GM23338 (cell line): Measurements from ENCODE around the gene NOX5. TPM values are rescaled to one million over a fixed set of nuclear protein-coding genes. Genes with fewer than 3 reads are reported as not detected.

ENCODE experiments used
- ATAC-seq: fragments of 200-7000 bp; cut with Tn5 transposase; 3 replicates; pipeline ENCODE4 v1.9.1; 2020
- DNase-seq: peaks from one replicate; pipeline ENCODE4 v3.0.0-alpha.2; 2015; ENCODE audit warnings: low spot score
- H2AFZ ChIP-seq: fragments of 200-600 bp; sonication (generic); 2 replicates; pipeline ENCODE4 v1.8.0; 2016; ENCODE audit warnings: antibody characterized with exemption, mild to moderate bottlenecking, moderate library complexity
- H3F3A ChIP-seq: fragments of 200-600 bp; sonication (generic); replicated peaks from 2 replicates; pipeline ENCODE4 v1.8.0; 2017; ENCODE audit warnings: antibody characterized with exemption, mixed run types, low read depth
- H3K27ac ChIP-seq: fragments of 200-600 bp; sonication (generic); 2 replicates; pipeline ENCODE4 v1.6.1; 2016; ENCODE audit warnings: low read depth
- H3K27me3 ChIP-seq: fragments of 200-600 bp; sonication (generic); 2 replicates; pipeline ENCODE4 v1.8.0; 2016; ENCODE audit warnings: mild to moderate bottlenecking, mixed run types, moderate library complexity; ENCODE audit not compliant: insufficient read depth
- H3K36me3 ChIP-seq: fragments of 200-600 bp; sonication (generic); 2 replicates; pipeline ENCODE4 v1.8.0; 2016; ENCODE audit warnings: mild to moderate bottlenecking; ENCODE audit not compliant: insufficient read depth
- H3K4me1 ChIP-seq: fragments of 200-600 bp; sonication (generic); 2 replicates; pipeline ENCODE4 v1.8.0; 2016; ENCODE audit warnings: mild to moderate bottlenecking, moderate library complexity; ENCODE audit not compliant: insufficient read depth
- H3K4me2 ChIP-seq: fragments of 200-600 bp; sonication (generic); 2 replicates; pipeline ENCODE4 v1.7.1; 2017; ENCODE audit warnings: mixed run types
- H3K4me3 ChIP-seq: fragments of 200-600 bp; sonication (generic); 2 replicates; pipeline ENCODE4 v1.6.1; 2016; ENCODE audit warnings: mixed run types
- H3K79me2 ChIP-seq: fragments of 200-600 bp; sonication (generic); replicated peaks from 2 replicates; pipeline ENCODE4 v1.8.0; 2017; ENCODE audit warnings: mild to moderate bottlenecking; ENCODE audit not compliant: insufficient read depth
- H3K9me2 ChIP-seq: fragments of 200-600 bp; sonication (generic); 2 replicates; pipeline ENCODE4 v1.8.0; 2017; ENCODE audit not compliant: insufficient read depth
- H4K20me1 ChIP-seq: fragments of 200-600 bp; sonication (generic); replicated peaks from 2 replicates; pipeline ENCODE4 v1.8.0; 2017; ENCODE audit warnings: mild to moderate bottlenecking; ENCODE audit not compliant: insufficient read depth
- H3K27ac Mint-ChIP-seq: 2 replicates; pipeline ENCODE4 v1.8.0; 2020; ENCODE audit warnings: inconsistent platforms, mild to moderate bottlenecking, moderate library complexity, mixed read lengths
- H3K27me3 Mint-ChIP-seq: 3 replicates; pipeline ENCODE4 v1.8.0; 2022; ENCODE audit warnings: low read depth, mild to moderate bottlenecking, moderate library complexity, mixed read lengths, inconsistent platforms; ENCODE audit not compliant: insufficient read depth, poor library complexity
- H3K36me3 Mint-ChIP-seq: 3 replicates; pipeline ENCODE4 v1.8.0; 2021; ENCODE audit warnings: low read depth, mild to moderate bottlenecking, inconsistent platforms, moderate library complexity, mixed read lengths
- H3K4me1 Mint-ChIP-seq: 3 replicates; pipeline ENCODE4 v1.8.0; 2020; ENCODE audit warnings: mild to moderate bottlenecking, inconsistent platforms, mixed read lengths
- H3K4me3 Mint-ChIP-seq: 3 replicates; pipeline ENCODE4 v1.8.0; 2021; ENCODE audit warnings: moderate library complexity, mild to moderate bottlenecking, inconsistent platforms, mixed read lengths
- H3K9me3 Mint-ChIP-seq: 3 replicates; pipeline ENCODE4 v1.8.0; 2020; ENCODE audit warnings: moderate library complexity, mild to moderate bottlenecking, inconsistent platforms, mixed read lengths
- CREB1 ChIP-seq: fragments of 250-450 bp; sonication (Bioruptor Pico); IDR thresholded peaks from 2 replicates; pipeline ENCODE4 v1.5.0; 2020; ENCODE audit warnings: low read depth, mild to moderate bottlenecking, moderate library complexity
- ETS1 ChIP-seq: IDR thresholded peaks from 2 replicates; pipeline ENCODE4 v1.6.1; 2016; ENCODE audit warnings: antibody characterized with exemption
- EZH2 ChIP-seq: fragments of 200-600 bp; sonication (generic); IDR thresholded peaks from one replicate; pipeline ENCODE4 v1.8.0; 2017; ENCODE audit warnings: antibody characterized with exemption, mild to moderate bottlenecking, low read depth; ENCODE audit not compliant: unreplicated experiment
- EZH2phosphoT487 ChIP-seq: fragments of 200-600 bp; sonication (generic); IDR thresholded peaks from one replicate; pipeline ENCODE4 v1.8.1; 2018; ENCODE audit warnings: antibody characterized with exemption; ENCODE audit not compliant: unreplicated experiment
- JUNB ChIP-seq: IDR thresholded peaks from one replicate; pipeline ENCODE4 v1.6.1; 2016; ENCODE audit warnings: antibody characterized with exemption; ENCODE audit not compliant: unreplicated experiment
- NANOG ChIP-seq: IDR thresholded peaks from 2 replicates; pipeline ENCODE4 v1.6.1; 2016; ENCODE audit warnings: antibody characterized with exemption, borderline replicate concordance
- POLR2AphosphoS5 ChIP-seq: IDR thresholded peaks from 2 replicates; pipeline ENCODE4 v1.6.1; 2016; ENCODE audit warnings: antibody characterized with exemption, low read depth
- REST ChIP-seq: IDR thresholded peaks from one replicate; pipeline ENCODE4 v1.6.1; 2018; ENCODE audit warnings: antibody characterized with exemption; ENCODE audit not compliant: unreplicated experiment
- STAT1 ChIP-seq: IDR thresholded peaks from one replicate; pipeline ENCODE4 v1.6.1; 2016; ENCODE audit warnings: antibody characterized with exemption; ENCODE audit not compliant: unreplicated experiment
- ZNF462 ChIP-seq: fragments of 250-450 bp; sonication (Bioruptor Pico); IDR thresholded peaks from 2 replicates; pipeline ENCODE4 v1.5.0; 2020; ENCODE audit warnings: mild to moderate bottlenecking, moderate library complexity
- polyA plus RNA-seq: library from polyadenylated mRNA; unstranded; fragments of >200 nt; fragmentation: Nextera tagmentation; extraction: Ambion mirVana; gene quantifications from 2 replicates; pipeline ENCODE4 v1.2.1, GENCODE V29; 2016
- total RNA-seq: library from RNA; depleted of rRNA; stranded (reverse); fragments of >200 nt; shearing (Covaris generic); gene quantifications from 2 replicates; pipeline ENCODE4 v1.2.3, GENCODE V29; 2014

NOX5 gene
- total and polyA plus RNA-seq, 2 experiments from 2014 or later = 0.03 TPM; not detected in 1

GRCh38 chr15:69074843-69075224 is 60.3 kb downstream of the NOX5 start:
- H3K27me3 Mint-ChIP-seq = peaks cover 19% of the 10 kb centered on the region
- Histone ChIP-seq H3K79me2 (no peaks in the 10 kb centered on the region), H3F3A (0 out of 2 replicates have a peak, but pooled peaks cover 5% of the 10 kb centered on the region), H2AFZ (peak overlapping the region; percentile 96), H3K36me3 (no peaks in the 10 kb centered on the region), H3K27me3 (peaks cover 10% of the 10 kb centered on the region; the same call in 1 of the 2 replicates), H3K4me3 (peak overlapping the region; percentile 80), H3K27ac (no peak overlapping the region), H3K4me1 (peaks cover 21% of the 10 kb centered on the region; the same call in 1 of the 2 replicates), H3K4me2 (peak overlapping the region; percentile 77), H3K9me2 (no peaks in the 10 kb centered on the region), H4K20me1 (no peaks in the 10 kb centered on the region)
- ATAC-seq (peak; percentile 81), DNase-seq (peak; percentile 77)
- H3K4me1 Mint-ChIP-seq = peaks cover 30% of the 10 kb centered on the region
- TF ChIP-seq POLR2AphosphoS5 = no peak
- peaks cover 5% of the 10 kb centered on the region for H3K36me3 Mint-ChIP-seq
- H3K27ac Mint-ChIP-seq = no peak overlapping the region; the same call in 1 of the 2 replicates
- H3K4me3 Mint-ChIP-seq = peak overlapping the region; percentile 70
- peaks cover 12% of the 10 kb centered on the region for H3K9me3 Mint-ChIP-seq

GRCh38 chr15:69075440-69075839 is 60.9 kb downstream of the NOX5 start:
- Histone ChIP-seq H4K20me1 (no peaks in the 10 kb centered on the region), H2AFZ (peak overlapping the region; percentile 96; the same call in 1 of the 2 replicates), H3K79me2 (no peaks in the 10 kb centered on the region), H3F3A (0 out of 2 replicates have a peak, but pooled peaks cover 3% of the 10 kb centered on the region), H3K4me1 (peaks cover 26% of the 10 kb centered on the region), H3K27me3 (peaks cover 10% of the 10 kb centered on the region; the same call in 1 of the 2 replicates), H3K4me3 (0 out of 2 replicates have a peak overlapping the region, but pooled peaks have one; percentile 80), H3K27ac (no peak overlapping the region), H3K4me2 (peak overlapping the region; percentile 77), H3K36me3 (no peaks in the 10 kb centered on the region), H3K9me2 (no peaks in the 10 kb centered on the region)
- no peak for ATAC-seq
- no peak overlapping the region for H3K27ac Mint-ChIP-seq
- H3K9me3 Mint-ChIP-seq = peaks cover 7% of the 10 kb centered on the region
- H3K27me3 Mint-ChIP-seq = peaks cover 19% of the 10 kb centered on the region
- peaks cover 5% of the 10 kb centered on the region for H3K36me3 Mint-ChIP-seq
- no peak overlapping the region; the same call in 2 of the 3 replicates for H3K4me3 Mint-ChIP-seq
- DNase-seq = no peak
- peaks cover 34% of the 10 kb centered on the region for H3K4me1 Mint-ChIP-seq
- TF ChIP-seq EZH2phosphoT487 (no peak), EZH2 (no peak), STAT1 (no peak), ZNF462 (CRISPR knock-in tag) (no peak), NANOG (no peak), ETS1 (no peak), POLR2AphosphoS5 (no peak), JUNB (no peak), CREB1 (CRISPR knock-in tag) (no peak), REST (no peak)
